NB4 (cell line): ENCODE measurements around the gene SNURF.

Experiments
- CTCF ChIP-seq: IDR thresholded peaks from one replicate; pipeline ENCODE4 v1.5.1; 2012; ENCODE audit warnings: low read depth, low read length
- MYC ChIP-seq: IDR thresholded peaks from 2 replicates; pipeline ENCODE4 v1.6.1; 2011; ENCODE audit warnings: low read depth, low read length
- POLR2A ChIP-seq: IDR thresholded peaks from 2 replicates; pipeline ENCODE4 v1.6.1; 2011; ENCODE audit warnings: mild to moderate bottlenecking; ENCODE audit not compliant: insufficient read length; ENCODE audit errors: extremely low read depth

- TF ChIP-seq CTCF (no peak), POLR2A (no peak), MYC (no peak)
These were observed 17.0 kb downstream of the SNURF start for GRCh38 chr15:24971772-24972171.
